Natural killer cell treated with Interleukin-12 subunit alpha and Interleukin-12 subunit beta and Interleukin-15 and Interleukin-18, amount 100 ng/mL, for 72 hours (primary cell): Measurements from ENCODE around the gene CFAP119. TPM values are rescaled to one million over a fixed set of nuclear protein-coding genes. Genes with fewer than 3 reads are reported as not detected.

Experiments
- ATAC-seq, 2 donors: fragments of 150-1000 bp; cut with Tn5 transposase in 1 of 2; sonication (Bioruptor Pico), chemical (Tn5 transposase) in 1 of 2; 2 replicates each; pipeline ENCODE4 v1.10.0; 2021
- DNase-seq: peaks from one replicate; pipeline ENCODE4 v3.0.0; 2022; ENCODE audit warnings: low spot score
- H3K27ac Mint-ChIP-seq, 2 donors: 1 replicate in 1 of 2; 2 replicates in 1 of 2; pipeline ENCODE4 v1.8.0; 2022; ENCODE audit warnings: mixed read lengths in 2 of 2, mild to moderate bottlenecking in 1 of 2, moderate library complexity in 1 of 2
- H3K27me3 Mint-ChIP-seq, 2 donors: 1 replicate in 1 of 2; 2 replicates in 1 of 2; pipeline ENCODE4 v1.8.0; 2022; ENCODE audit warnings: mixed read lengths in 2 of 2
- H3K36me3 Mint-ChIP-seq: one replicate; pipeline ENCODE4 v1.8.0; 2022; ENCODE audit warnings: mixed read lengths
- H3K4me1 Mint-ChIP-seq, 2 donors: 1 replicate in 1 of 2; 2 replicates in 1 of 2; pipeline ENCODE4 v1.8.0; 2022; ENCODE audit warnings: low read depth in 2 of 2, mixed read lengths in 2 of 2, mild to moderate bottlenecking in 1 of 2
- H3K4me3 Mint-ChIP-seq: one replicate; pipeline ENCODE4 v1.8.0; 2022; ENCODE audit warnings: mixed read lengths
- H3K9me3 Mint-ChIP-seq: 2 replicates; pipeline ENCODE4 v1.8.0; 2022; ENCODE audit warnings: mixed read lengths
- total RNA-seq, 2 donors: library from RNA; stranded (reverse); gene quantifications; one replicate each; pipeline ENCODE4 v1.2.3, GENCODE V29; 2022

CFAP119 gene
- total RNA-seq, 2 donors from 2014 or later: 3.4 to 17.0 TPM

- Mint-ChIP-seq H3K36me3 (peaks cover 18% of the 10 kb centered on the region), H3K4me1 (peaks cover 31 to 32% of the 10 kb centered on the region in 2 donors), H3K27me3 (peaks cover 3 to 9% of the 10 kb centered on the region in 2 donors), H3K27ac (no peak overlapping the region), H3K4me3 (peak overlapping the region; percentile 70), H3K9me3 (no peaks in the 10 kb centered on the region)
- ATAC-seq (peak in 1 of 2 donors; percentile 1), DNase-seq (no peak)
Observed at GRCh38 chr16:30775131-30775391, 13.2 kb upstream of the CFAP119 start.

- Mint-ChIP-seq H3K36me3 (peaks cover 18% of the 10 kb centered on the region), H3K27me3 (peaks cover 3 to 9% of the 10 kb centered on the region in 2 donors), H3K4me3 (peak overlapping the region; percentile 70), H3K4me1 (peaks cover 31 to 32% of the 10 kb centered on the region in 2 donors), H3K9me3 (no peaks in the 10 kb centered on the region), H3K27ac (no peak overlapping the region)
- DNase-seq (peak; percentile 51), ATAC-seq (no peak)
Observed at GRCh38 chr16:30774367-30775130, 12.7 kb upstream of the CFAP119 start.

- no peak overlapping the region for H3K4me3 Mint-ChIP-seq
- peaks cover 22% of the 10 kb centered on the region for H3K36me3 Mint-ChIP-seq
- H3K9me3 Mint-ChIP-seq: no peaks in the 10 kb centered on the region
- H3K27ac Mint-ChIP-seq: no peak overlapping the region
- ATAC-seq: no peak
- DNase-seq: no peak
- H3K27me3 Mint-ChIP-seq: peaks cover 3 to 9% of the 10 kb centered on the region in 2 donors
- peaks cover 31 to 35% of the 10 kb centered on the region in 2 donors for H3K4me1 Mint-ChIP-seq
Observed at GRCh38 chr16:30773826-30774225, 12.0 kb upstream of the CFAP119 start.

- no peak for ATAC-seq
- Mint-ChIP-seq H3K9me3 (no peaks in the 10 kb centered on the region), H3K27ac (no peak overlapping the region), H3K4me1 (peaks cover 36 to 37% of the 10 kb centered on the region in 2 donors), H3K27me3 (peaks cover 0 to 2% of the 10 kb centered on the region in 2 donors), H3K36me3 (peaks cover 33% of the 10 kb centered on the region), H3K4me3 (no peak overlapping the region)
- DNase-seq: no peak
Observed at GRCh38 chr16:30771726-30772125, 9.9 kb upstream of the CFAP119 start.

- peaks cover 26 to 33% of the 10 kb centered on the region in 2 donors for H3K4me1 Mint-ChIP-seq
- H3K27me3 Mint-ChIP-seq: no peaks in the 10 kb centered on the region
- no peaks in the 10 kb centered on the region for H3K9me3 Mint-ChIP-seq
- H3K27ac Mint-ChIP-seq: no peak overlapping the region
- peaks cover 41% of the 10 kb centered on the region for H3K36me3 Mint-ChIP-seq
- ATAC-seq (no peak), DNase-seq (peak; percentile 51)
- no peak overlapping the region for H3K4me3 Mint-ChIP-seq
Observed at GRCh38 chr16:30769379-30770089, 7.7 kb upstream of the CFAP119 start.

- H3K4me1 Mint-ChIP-seq: peaks cover 27 to 34% of the 10 kb centered on the region in 2 donors
- H3K27me3 Mint-ChIP-seq: no peaks in the 10 kb centered on the region
- H3K27ac Mint-ChIP-seq: no peak overlapping the region
- H3K9me3 Mint-ChIP-seq: no peaks in the 10 kb centered on the region
- H3K4me3 Mint-ChIP-seq: no peak overlapping the region
- ATAC-seq (no peak), DNase-seq (peak; percentile 46)
- H3K36me3 Mint-ChIP-seq: peaks cover 44% of the 10 kb centered on the region
Observed at GRCh38 chr16:30768583-30769181, 6.8 kb upstream of the CFAP119 start.

GRCh38 chr16:30767767-30768465, 6.1 kb upstream of the CFAP119 start:
- DNase-seq (peak; percentile 59), ATAC-seq (peak; percentile 62 to 63)
- Mint-ChIP-seq H3K36me3 (peaks cover 42% of the 10 kb centered on the region), H3K4me3 (no peak overlapping the region), H3K27me3 (no peaks in the 10 kb centered on the region), H3K9me3 (no peaks in the 10 kb centered on the region), H3K27ac (no peak overlapping the region), H3K4me1 (peaks cover 31 to 40% of the 10 kb centered on the region in 2 donors)

- H3K27ac Mint-ChIP-seq: peak overlapping the region; percentile 6 to 32
- ATAC-seq: no peak
- no peaks in the 10 kb centered on the region for H3K27me3 Mint-ChIP-seq
- H3K4me3 Mint-ChIP-seq: no peak overlapping the region
- peaks cover 34% of the 10 kb centered on the region for H3K36me3 Mint-ChIP-seq
- no peaks in the 10 kb centered on the region for H3K9me3 Mint-ChIP-seq
- DNase-seq: no peak
- H3K4me1 Mint-ChIP-seq: peaks cover 29 to 41% of the 10 kb centered on the region in 2 donors
Observed at GRCh38 chr16:30766933-30767284, 5.0 kb upstream of the CFAP119 start.

GRCh38 chr16:30766206-30766932, 4.5 kb upstream of the CFAP119 start:
- Mint-ChIP-seq H3K27me3 (no peaks in the 10 kb centered on the region), H3K27ac (no peak overlapping the region), H3K36me3 (peaks cover 34% of the 10 kb centered on the region), H3K4me3 (no peak overlapping the region), H3K9me3 (no peaks in the 10 kb centered on the region), H3K4me1 (peaks cover 29 to 46% of the 10 kb centered on the region in 2 donors)
- ATAC-seq: no peak
- peak; percentile 58 for DNase-seq

- Mint-ChIP-seq H3K9me3 (no peaks in the 10 kb centered on the region), H3K4me1 (peaks cover 41 to 51% of the 10 kb centered on the region in 2 donors), H3K27ac (peak overlapping the region in 1 of 2 donors; percentile 33), H3K4me3 (no peak overlapping the region), H3K27me3 (no peaks in the 10 kb centered on the region), H3K36me3 (peaks cover 28% of the 10 kb centered on the region)
- ATAC-seq: no peak
- peak; percentile 57 for DNase-seq
Observed at GRCh38 chr16:30764816-30765465, 3.1 kb upstream of the CFAP119 start.

GRCh38 chr16:30764086-30764485, 2.2 kb upstream of the CFAP119 start:
- Mint-ChIP-seq H3K9me3 (no peaks in the 10 kb centered on the region), H3K4me3 (peak overlapping the region; percentile 94), H3K27ac (peak overlapping the region in 1 of 2 donors; percentile 21), H3K4me1 (peaks cover 41 to 51% of the 10 kb centered on the region in 2 donors), H3K27me3 (no peaks in the 10 kb centered on the region), H3K36me3 (peaks cover 26% of the 10 kb centered on the region)
- DNase-seq: peak; percentile 48
- no peak for ATAC-seq

GRCh38 chr16:30762991-30763725, 1.3 kb upstream of the CFAP119 start:
- H3K27me3 Mint-ChIP-seq: no peaks in the 10 kb centered on the region
- DNase-seq (peak; percentile 55), ATAC-seq (no peak)
- no peaks in the 10 kb centered on the region for H3K9me3 Mint-ChIP-seq
- H3K4me3 Mint-ChIP-seq: peak overlapping the region; percentile 94
- peaks cover 19% of the 10 kb centered on the region for H3K36me3 Mint-ChIP-seq
- H3K27ac Mint-ChIP-seq: peak overlapping the region; percentile 71 to 91
- peaks cover 41 to 43% of the 10 kb centered on the region in 2 donors for H3K4me1 Mint-ChIP-seq
